Measurements from ENCODE around the gene CDH4. TPM values are rescaled to one million over a fixed set of nuclear protein-coding genes. Genes with fewer than 3 reads are reported as not detected.

CDH4 gene
- total RNA-seq, 6 experiments from 2014 or later: 5.8 to 12.8 (median 10.9) TPM

- Mint-ChIP-seq H3K4me3 (no peak overlapping the region), H3K4me1 (ENCODE audit: low read depth) (no peaks in the 10 kb centered on the region), H3K36me3 (ENCODE audit: low read depth) (peaks cover 5% of the 10 kb centered on the region; the same call in 1 of the 2 replicates), H3K27me3 (ENCODE audit: insufficient read depth) (no peaks in the 10 kb centered on the region), H3K9me3 (peaks cover 16% of the 10 kb centered on the region), H3K27ac (no peak overlapping the region)
- DNase-seq: no peak
- no peak for TF ChIP-seq CTCF (IDR thresholded peaks at IDR 0.05)
Measured at GRCh38 chr20:61379898-61380544, 128.0 kb downstream of the CDH4 start.

GRCh38 chr20:61380545-61380915 lies 128.5 kb downstream of the CDH4 start:
- Mint-ChIP-seq H3K4me1 (ENCODE audit: low read depth) (no peaks in the 10 kb centered on the region), H3K9me3 (peaks cover 18% of the 10 kb centered on the region), H3K27ac (no peak overlapping the region), H3K36me3 (ENCODE audit: low read depth) (peaks cover 5% of the 10 kb centered on the region; the same call in 1 of the 2 replicates), H3K4me3 (no peak overlapping the region), H3K27me3 (ENCODE audit: insufficient read depth) (no peaks in the 10 kb centered on the region)
- no peak for TF ChIP-seq CTCF (IDR thresholded peaks at IDR 0.05)
- no peak for DNase-seq

GRCh38 chr20:61382194-61382593 lies 130.1 kb downstream of the CDH4 start:
- H3K4me1 Mint-ChIP-seq (ENCODE audit: low read depth): peaks cover under 1% of the 10 kb centered on the region; the same call in 1 of the 2 replicates
- H3K27ac Mint-ChIP-seq: no peak overlapping the region
- DNase-seq: no peak
- no peaks in the 10 kb centered on the region for H3K27me3 Mint-ChIP-seq (ENCODE audit: insufficient read depth)
- TF ChIP-seq CTCF (IDR thresholded peaks at IDR 0.05): no peak
- H3K36me3 Mint-ChIP-seq (ENCODE audit: low read depth): peaks cover 5% of the 10 kb centered on the region; the same call in 1 of the 2 replicates
- H3K4me3 Mint-ChIP-seq: no peak overlapping the region
- H3K9me3 Mint-ChIP-seq: peaks cover 19% of the 10 kb centered on the region

GRCh38 chr20:61385296-61385695 lies 133.2 kb downstream of the CDH4 start:
- Mint-ChIP-seq H3K27ac (no peak overlapping the region), H3K4me1 (ENCODE audit: low read depth) (peaks cover 8% of the 10 kb centered on the region; the same call in 1 of the 2 replicates), H3K9me3 (peaks cover 16% of the 10 kb centered on the region), H3K27me3 (ENCODE audit: insufficient read depth) (peaks cover 3% of the 10 kb centered on the region; the same call in 1 of the 2 replicates), H3K4me3 (no peak overlapping the region), H3K36me3 (ENCODE audit: low read depth) (peaks cover 12% of the 10 kb centered on the region; the same call in 1 of the 2 replicates)
- TF ChIP-seq CTCF (IDR thresholded peaks at IDR 0.05): no peak
- no peak for DNase-seq

GRCh38 chr20:61385731-61386130 lies 133.7 kb downstream of the CDH4 start:
- H3K36me3 Mint-ChIP-seq (ENCODE audit: low read depth): peaks cover 12% of the 10 kb centered on the region; the same call in 1 of the 2 replicates
- TF ChIP-seq CTCF (IDR thresholded peaks at IDR 0.05): no peak

More at GRCh38 chr20:61385731-61386130, 133.7 kb downstream of the CDH4 start:
- H3K27ac Mint-ChIP-seq: no peak overlapping the region
- peaks cover 8% of the 10 kb centered on the region; the same call in 1 of the 2 replicates for H3K4me1 Mint-ChIP-seq (ENCODE audit: low read depth)
- DNase-seq: no peak
- peaks cover 3% of the 10 kb centered on the region; the same call in 1 of the 2 replicates for H3K27me3 Mint-ChIP-seq (ENCODE audit: insufficient read depth)
- peaks cover 19% of the 10 kb centered on the region for H3K9me3 Mint-ChIP-seq
- H3K4me3 Mint-ChIP-seq: no peak overlapping the region
